ENCODE results near the gene XIRP2. TPM values are rescaled to one million over a fixed set of nuclear protein-coding genes. Genes with fewer than 3 reads are reported as not detected.

The XIRP2 gene
- total RNA-seq, 1 experiment from 2014 or later, result not detected

GRCh38 chr2:167183931-167184330 lies 295.7 kb downstream of the XIRP2 start:
- intact Hi-C loops (cut with micrococcal nuclease), result no loop called here
- BruUV-seq (replicated peaks), result no TSS peak
- H3K9me3 Mint-ChIP-seq (ENCODE audit: unreplicated experiment), result peaks cover 7% of the 10 kb centered on the region
- CTCF ChIA-PET, result no interaction called here
- POLR2A ChIA-PET, result no interaction called here
- H3K36me3 Mint-ChIP-seq (ENCODE audit: insufficient read depth, unreplicated experiment), result no peaks in the 10 kb centered on the region
- no peak overlapping the region for H3K27ac Mint-ChIP-seq (ENCODE audit: low read depth, unreplicated experiment)
- peaks cover 7% of the 10 kb centered on the region for H3K4me1 Mint-ChIP-seq (ENCODE audit: insufficient read depth, unreplicated experiment)
- H3K4me3 Mint-ChIP-seq (ENCODE audit: unreplicated experiment), result no peak overlapping the region
- H3K27me3 Mint-ChIP-seq (ENCODE audit: insufficient read depth, unreplicated experiment), result no peaks in the 10 kb centered on the region
- TF ChIP-seq, protein P1, sequence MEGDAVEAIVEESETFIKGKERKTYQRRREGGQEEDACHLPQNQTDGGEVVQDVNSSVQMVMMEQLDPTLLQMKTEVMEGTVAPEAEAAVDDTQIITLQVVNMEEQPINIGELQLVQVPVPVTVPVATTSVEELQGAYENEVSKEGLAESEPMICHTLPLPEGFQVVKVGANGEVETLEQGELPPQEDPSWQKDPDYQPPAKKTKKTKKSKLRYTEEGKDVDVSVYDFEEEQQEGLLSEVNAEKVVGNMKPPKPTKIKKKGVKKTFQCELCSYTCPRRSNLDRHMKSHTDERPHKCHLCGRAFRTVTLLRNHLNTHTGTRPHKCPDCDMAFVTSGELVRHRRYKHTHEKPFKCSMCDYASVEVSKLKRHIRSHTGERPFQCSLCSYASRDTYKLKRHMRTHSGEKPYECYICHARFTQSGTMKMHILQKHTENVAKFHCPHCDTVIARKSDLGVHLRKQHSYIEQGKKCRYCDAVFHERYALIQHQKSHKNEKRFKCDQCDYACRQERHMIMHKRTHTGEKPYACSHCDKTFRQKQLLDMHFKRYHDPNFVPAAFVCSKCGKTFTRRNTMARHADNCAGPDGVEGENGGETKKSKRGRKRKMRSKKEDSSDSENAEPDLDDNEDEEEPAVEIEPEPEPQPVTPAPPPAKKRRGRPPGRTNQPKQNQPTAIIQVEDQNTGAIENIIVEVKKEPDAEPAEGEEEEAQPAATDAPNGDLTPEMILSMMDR (IDR thresholded peaks at IDR 0.05; ENCODE audit: unreplicated experiment), result no peak
- no peak for DNase-seq (ENCODE audit: unreplicated experiment)

GRCh38 chr2:167186465-167186864 lies 298.2 kb downstream of the XIRP2 start:
- Mint-ChIP-seq H3K27me3 (ENCODE audit: insufficient read depth, unreplicated experiment) (no peaks in the 10 kb centered on the region), H3K36me3 (ENCODE audit: insufficient read depth, unreplicated experiment) (no peaks in the 10 kb centered on the region), H3K9me3 (ENCODE audit: unreplicated experiment) (no peaks in the 10 kb centered on the region), H3K4me1 (ENCODE audit: insufficient read depth, unreplicated experiment) (no peaks in the 10 kb centered on the region), H3K27ac (ENCODE audit: low read depth, unreplicated experiment) (no peak overlapping the region), H3K4me3 (ENCODE audit: unreplicated experiment) (no peak overlapping the region)
- intact Hi-C loops (cut with micrococcal nuclease), result no loop called here
- CTCF ChIA-PET, result interaction anchor here (0.6 kb wide), 1 partner anchor 111 kb away, joined by 4 read pairs; no protein-coding TSS in a partner anchor
- DNase-seq (ENCODE audit: unreplicated experiment), result no peak
- POLR2A ChIA-PET, result no interaction called here
- no TSS peak for BruUV-seq (replicated peaks)
- TF ChIP-seq, protein P1 (IDR thresholded peaks at IDR 0.05; ENCODE audit: unreplicated experiment), result no peak

DNA sequence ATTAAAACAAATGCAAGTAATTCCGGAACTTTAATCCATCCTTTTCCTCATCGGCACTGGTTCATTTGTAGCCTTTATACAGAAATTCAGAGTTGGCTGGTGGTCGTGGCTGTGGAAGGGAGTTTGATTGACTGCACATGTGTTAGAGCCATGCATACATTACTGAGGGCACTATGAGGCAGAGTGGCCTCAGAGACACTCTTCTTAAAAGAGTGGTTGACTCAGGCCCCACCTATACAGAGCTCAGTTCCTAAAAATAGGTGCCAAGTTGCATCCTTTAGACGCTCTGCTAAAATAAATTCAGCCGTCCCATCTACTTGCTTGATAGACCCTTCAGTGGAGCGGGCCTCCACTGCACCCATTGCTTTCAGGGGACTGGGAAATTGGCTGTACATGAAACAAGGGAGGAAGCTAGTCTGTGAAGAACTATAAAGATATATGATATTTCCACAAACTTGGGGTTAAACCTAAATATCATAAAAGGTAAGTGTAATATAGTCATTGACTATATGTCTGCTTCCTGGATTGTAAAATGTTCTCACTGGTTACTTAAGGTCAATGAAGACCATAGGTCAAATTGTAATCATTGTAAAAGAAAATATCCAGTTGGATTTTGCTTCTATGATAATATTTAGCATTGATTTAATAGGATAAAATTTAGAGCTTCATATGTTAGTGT lies 298.9 kb downstream of the XIRP2 start:
- H3K4me1 Mint-ChIP-seq (ENCODE audit: insufficient read depth, unreplicated experiment), result no peaks in the 10 kb centered on the region
- TF ChIP-seq, protein P1 (IDR thresholded peaks at IDR 0.05; ENCODE audit: unreplicated experiment), result no peak

DNA sequence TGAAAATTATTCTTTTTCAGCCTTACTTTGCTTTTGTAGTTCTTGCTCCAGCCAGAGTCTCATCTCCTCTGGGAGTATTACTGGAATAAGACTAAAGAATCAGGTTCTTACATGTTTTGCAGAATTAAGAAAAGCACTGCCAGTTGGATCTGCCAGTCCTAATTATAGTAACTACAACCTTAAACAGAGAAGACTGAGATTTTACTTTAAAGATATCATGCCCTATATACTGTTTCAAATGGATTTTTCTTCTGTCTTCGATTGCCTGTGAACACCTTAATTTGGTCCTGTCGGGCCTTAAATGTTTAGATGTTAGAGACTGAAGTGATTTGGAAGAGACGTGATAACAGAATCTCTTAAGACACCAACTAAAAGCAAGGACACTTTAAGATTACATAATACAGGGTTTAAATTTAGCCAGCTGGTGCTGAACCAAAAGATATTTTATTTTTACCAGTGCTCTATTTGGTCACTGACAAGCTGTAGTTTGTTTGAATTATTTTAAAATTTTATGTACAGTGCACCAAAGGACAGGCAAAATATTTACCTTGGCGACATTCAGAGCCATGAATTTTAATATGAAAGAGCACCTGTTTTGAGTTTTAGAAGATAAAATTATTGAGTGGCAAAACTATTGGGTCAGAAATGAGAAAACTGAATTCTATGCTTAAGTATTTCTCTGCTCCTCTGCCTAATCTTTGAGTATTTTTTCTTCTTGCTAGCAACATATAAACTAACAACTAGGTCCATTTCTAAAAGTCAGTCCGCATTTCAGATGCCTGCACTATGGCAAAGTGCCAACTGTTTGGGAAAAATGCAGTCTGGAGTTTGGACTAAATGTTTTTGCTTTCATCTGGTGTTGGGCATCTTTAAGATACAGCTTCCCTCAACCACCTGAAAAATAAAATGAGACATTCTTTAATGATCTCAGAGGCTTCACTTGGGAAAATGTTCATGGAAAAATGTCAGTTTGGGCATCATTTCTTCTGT lies 300.0 kb downstream of the XIRP2 start:
- ChIA-PET POLR2A (interaction anchor here (0.7 kb wide), 1 partner anchor 731 kb away, joined by 3 read pairs; no protein-coding TSS in a partner anchor), CTCF (interaction anchor here (0.5 kb wide), 1 partner anchor 78 kb away, joined by 3 read pairs; no protein-coding TSS in a partner anchor)
- TF ChIP-seq, protein P1 (IDR thresholded peaks at IDR 0.05; ENCODE audit: unreplicated experiment), result no peak
- BruUV-seq (replicated peaks), result no TSS peak
- no peak for DNase-seq (ENCODE audit: unreplicated experiment)
- intact Hi-C loops (cut with micrococcal nuclease), result no loop called here
- Mint-ChIP-seq H3K27ac (ENCODE audit: low read depth, unreplicated experiment) (no peak overlapping the region), H3K4me3 (ENCODE audit: unreplicated experiment) (no peak overlapping the region), H3K4me1 (ENCODE audit: insufficient read depth, unreplicated experiment) (no peaks in the 10 kb centered on the region), H3K9me3 (ENCODE audit: unreplicated experiment) (no peaks in the 10 kb centered on the region), H3K36me3 (ENCODE audit: insufficient read depth, unreplicated experiment) (peaks cover 2% of the 10 kb centered on the region), H3K27me3 (ENCODE audit: insufficient read depth, unreplicated experiment) (no peaks in the 10 kb centered on the region)

More for the DNA sequence above, 298.9 kb downstream of the XIRP2 start:
- no peaks in the 10 kb centered on the region for H3K9me3 Mint-ChIP-seq (ENCODE audit: unreplicated experiment)
- BruUV-seq (replicated peaks), result no TSS peak
- CTCF ChIA-PET, result no interaction called here
- H3K27me3 Mint-ChIP-seq (ENCODE audit: insufficient read depth, unreplicated experiment), result no peaks in the 10 kb centered on the region
- no peak for DNase-seq (ENCODE audit: unreplicated experiment)
- no peaks in the 10 kb centered on the region for H3K36me3 Mint-ChIP-seq (ENCODE audit: insufficient read depth, unreplicated experiment)
- POLR2A ChIA-PET, result no interaction called here
- H3K4me3 Mint-ChIP-seq (ENCODE audit: unreplicated experiment), result no peak overlapping the region
- intact Hi-C loops (cut with micrococcal nuclease), result no loop called here
- H3K27ac Mint-ChIP-seq (ENCODE audit: low read depth, unreplicated experiment), result no peak overlapping the region

Measured in MCF 10A (cell line).